ENCODE measurements around the gene ANTXRL.

ANTXRL gene

DNA sequence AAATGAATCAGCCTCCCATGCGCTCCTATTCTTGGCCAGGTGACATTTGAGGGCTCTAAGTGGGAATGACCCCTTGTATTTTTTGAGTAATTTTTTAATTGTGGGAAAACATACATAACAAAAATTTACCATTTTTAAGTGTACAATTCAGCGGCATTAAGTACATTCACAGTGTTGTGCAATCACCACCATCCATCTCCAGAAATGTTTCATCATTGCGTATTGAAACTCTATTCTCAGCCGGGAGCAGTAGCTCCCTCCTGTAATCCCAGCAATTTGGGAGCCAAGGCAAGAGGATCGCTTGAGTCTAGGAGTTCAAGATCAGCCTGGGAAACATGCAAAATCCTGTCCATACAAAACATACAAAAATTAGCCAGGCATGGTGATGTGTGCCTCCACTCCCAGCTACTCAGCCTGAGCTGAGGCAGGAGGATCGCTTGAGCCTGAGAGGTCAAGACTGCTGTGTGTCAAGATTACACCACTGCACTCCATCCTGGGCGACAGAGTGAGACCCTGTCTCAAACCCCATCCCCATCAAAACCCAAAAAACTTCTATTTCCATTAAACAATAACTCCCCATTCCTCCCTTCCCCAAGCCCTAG is 2.5 kb downstream of the ANTXRL start:
- Mint-ChIP-seq H3K27me3 (ENCODE audit: low read depth, poor library complexity) (peaks cover 62% of the 10 kb centered on the region), H3K36me3 (ENCODE audit: low read depth) (no peaks in the 10 kb centered on the region), H3K4me1 (peaks cover 25% of the 10 kb centered on the region), H3K27ac (no peak overlapping the region), H3K4me3 (no peak overlapping the region), H3K9me3 (no peaks in the 10 kb centered on the region)
- TF ChIP-seq, protein P1, sequence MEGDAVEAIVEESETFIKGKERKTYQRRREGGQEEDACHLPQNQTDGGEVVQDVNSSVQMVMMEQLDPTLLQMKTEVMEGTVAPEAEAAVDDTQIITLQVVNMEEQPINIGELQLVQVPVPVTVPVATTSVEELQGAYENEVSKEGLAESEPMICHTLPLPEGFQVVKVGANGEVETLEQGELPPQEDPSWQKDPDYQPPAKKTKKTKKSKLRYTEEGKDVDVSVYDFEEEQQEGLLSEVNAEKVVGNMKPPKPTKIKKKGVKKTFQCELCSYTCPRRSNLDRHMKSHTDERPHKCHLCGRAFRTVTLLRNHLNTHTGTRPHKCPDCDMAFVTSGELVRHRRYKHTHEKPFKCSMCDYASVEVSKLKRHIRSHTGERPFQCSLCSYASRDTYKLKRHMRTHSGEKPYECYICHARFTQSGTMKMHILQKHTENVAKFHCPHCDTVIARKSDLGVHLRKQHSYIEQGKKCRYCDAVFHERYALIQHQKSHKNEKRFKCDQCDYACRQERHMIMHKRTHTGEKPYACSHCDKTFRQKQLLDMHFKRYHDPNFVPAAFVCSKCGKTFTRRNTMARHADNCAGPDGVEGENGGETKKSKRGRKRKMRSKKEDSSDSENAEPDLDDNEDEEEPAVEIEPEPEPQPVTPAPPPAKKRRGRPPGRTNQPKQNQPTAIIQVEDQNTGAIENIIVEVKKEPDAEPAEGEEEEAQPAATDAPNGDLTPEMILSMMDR (IDR thresholded peaks at IDR 0.05), result no peak
- no peak for DNase-seq

DNA sequence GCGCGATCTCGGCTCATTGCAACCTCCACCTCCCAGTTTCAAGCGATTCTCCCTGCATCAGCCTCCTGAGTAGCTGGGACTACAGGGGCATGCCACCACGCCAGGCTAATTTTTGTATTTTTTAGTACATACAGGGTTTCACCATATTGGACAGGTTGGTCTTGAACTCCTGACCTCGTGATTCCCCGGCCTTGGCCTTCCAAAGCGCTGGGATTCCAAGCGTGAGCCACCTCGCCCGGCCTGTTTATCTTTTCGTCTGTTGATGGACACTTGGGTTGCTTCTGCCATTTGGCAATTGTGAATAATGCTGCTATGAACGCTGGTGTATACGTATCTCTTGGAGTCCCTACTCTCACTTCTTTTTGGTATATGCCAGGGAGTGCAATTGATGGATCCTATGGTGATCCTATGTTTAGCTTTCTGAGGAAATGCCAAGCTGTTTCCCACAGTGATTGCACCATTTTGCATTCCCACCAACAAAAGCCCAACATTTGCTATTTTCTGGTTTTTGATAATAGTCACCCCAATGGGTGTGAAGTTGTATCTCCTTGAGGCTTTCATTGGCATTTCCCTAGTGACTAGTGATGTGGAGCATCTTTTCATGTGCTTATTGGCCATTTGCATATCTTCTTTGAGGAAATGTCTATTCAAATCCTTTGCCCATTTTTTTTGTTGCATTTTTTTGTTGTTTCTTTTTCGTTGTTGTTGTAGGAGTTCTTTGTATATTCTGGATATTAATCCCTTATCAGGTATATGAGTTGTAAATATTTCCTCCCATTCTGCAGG is 3.5 kb downstream of the ANTXRL start:
- no peak for DNase-seq

DNA sequence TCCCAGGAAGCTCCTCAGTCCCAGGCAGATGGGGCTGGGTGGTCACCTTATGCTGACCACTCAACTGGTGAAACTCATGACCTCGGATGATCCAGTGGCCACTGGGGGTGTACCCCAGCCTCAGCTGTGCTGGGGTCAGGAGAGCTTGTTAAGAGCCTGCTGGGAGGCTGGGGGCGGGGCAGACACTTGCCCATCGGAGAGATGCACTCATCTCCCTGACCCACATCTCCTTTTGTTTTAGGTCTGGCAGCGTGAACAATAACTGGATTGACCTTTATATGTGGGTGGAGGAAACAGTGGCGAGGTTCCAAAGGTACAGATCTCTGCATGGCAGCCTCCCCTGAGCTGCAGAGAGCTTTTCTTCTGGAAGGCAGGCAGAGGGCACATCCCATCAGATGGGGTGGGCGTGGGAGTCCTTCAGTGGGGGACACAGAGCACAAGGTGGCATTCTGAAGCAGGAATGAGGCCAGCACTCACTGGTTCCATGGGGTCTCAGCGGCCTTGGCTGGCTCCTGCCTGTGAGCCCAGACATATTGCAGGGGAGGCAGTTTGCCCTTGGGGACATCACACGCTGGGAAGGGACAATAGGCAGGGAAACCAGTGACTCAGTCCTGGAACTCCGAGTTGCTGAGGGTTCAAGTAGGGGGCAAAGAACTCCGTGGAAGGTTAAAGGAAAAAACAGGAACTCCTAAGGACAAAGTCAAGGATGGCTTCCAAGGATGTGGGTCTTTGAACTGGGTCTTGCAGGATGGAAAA is 5.2 kb downstream of the ANTXRL start:
- TF ChIP-seq, protein P1 (IDR thresholded peaks at IDR 0.05), result no peak
- H3K27ac Mint-ChIP-seq, result no peak overlapping the region
- H3K27me3 Mint-ChIP-seq (ENCODE audit: low read depth, poor library complexity), result peaks cover 37% of the 10 kb centered on the region
- H3K4me1 Mint-ChIP-seq, result peaks cover 28% of the 10 kb centered on the region
- no peaks in the 10 kb centered on the region for H3K36me3 Mint-ChIP-seq (ENCODE audit: low read depth)
- DNase-seq, result no peak
- no peaks in the 10 kb centered on the region for H3K9me3 Mint-ChIP-seq
- no peak overlapping the region for H3K4me3 Mint-ChIP-seq

More for the DNA sequence above, 3.5 kb downstream of the ANTXRL start:
- H3K9me3 Mint-ChIP-seq, result no peaks in the 10 kb centered on the region
- H3K36me3 Mint-ChIP-seq (ENCODE audit: low read depth), result no peaks in the 10 kb centered on the region
- H3K27ac Mint-ChIP-seq, result no peak overlapping the region
- peaks cover 28% of the 10 kb centered on the region for H3K4me1 Mint-ChIP-seq
- TF ChIP-seq, protein P1 (IDR thresholded peaks at IDR 0.05), result no peak
- H3K27me3 Mint-ChIP-seq (ENCODE audit: low read depth, poor library complexity), result peaks cover 54% of the 10 kb centered on the region
- H3K4me3 Mint-ChIP-seq, result no peak overlapping the region

DNA sequence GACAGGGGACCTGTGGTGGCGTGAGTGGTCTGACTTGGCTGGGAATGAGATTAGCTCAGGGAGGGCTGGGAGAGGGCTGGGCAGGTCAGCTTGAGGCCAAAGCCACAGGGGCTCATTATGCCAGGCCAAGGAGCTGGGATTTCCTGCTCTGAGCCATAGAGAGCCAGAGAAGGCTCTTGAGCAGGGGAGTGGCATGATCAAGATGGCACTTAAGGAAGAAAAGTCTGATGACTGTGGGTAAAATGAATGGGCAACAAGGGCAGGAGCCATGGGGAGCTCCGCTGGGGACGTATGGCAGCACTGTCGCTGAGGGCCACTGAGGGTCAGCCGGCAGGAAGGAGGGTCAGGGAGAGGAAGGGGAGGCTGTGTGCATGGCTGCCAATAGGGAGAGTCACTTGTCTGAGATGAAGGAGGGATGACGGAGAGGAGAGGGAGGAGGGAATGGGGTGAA is 5.8 kb downstream of the ANTXRL start:
- Mint-ChIP-seq H3K27me3 (ENCODE audit: low read depth, poor library complexity) (peaks cover 33% of the 10 kb centered on the region), H3K4me1 (peaks cover 28% of the 10 kb centered on the region), H3K9me3 (no peaks in the 10 kb centered on the region), H3K36me3 (ENCODE audit: low read depth) (no peaks in the 10 kb centered on the region), H3K4me3 (no peak overlapping the region), H3K27ac (no peak overlapping the region)
- TF ChIP-seq, protein P1 (IDR thresholded peaks at IDR 0.05), result no peak
- DNase-seq, result no peak

DNA sequence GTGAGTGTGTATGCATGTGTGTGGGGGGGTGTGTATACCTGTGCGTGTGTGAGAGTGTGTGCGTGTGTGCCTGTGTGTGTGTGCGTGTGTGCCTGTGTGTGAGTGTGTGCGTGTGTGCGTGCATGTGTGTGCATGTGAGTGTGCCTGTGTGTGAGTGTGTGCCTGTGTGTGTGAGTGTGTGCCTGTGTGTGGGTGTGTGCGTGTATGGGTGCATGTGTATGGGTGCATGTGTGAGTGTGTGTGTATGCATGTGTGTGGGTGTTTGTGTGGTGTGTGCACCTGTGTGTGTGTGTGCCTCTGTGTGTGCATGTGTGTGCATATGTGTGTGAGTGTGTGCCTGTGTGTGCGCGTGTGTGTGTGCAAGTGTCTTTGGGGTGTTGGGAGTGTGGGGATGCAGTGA is 6.4 kb downstream of the ANTXRL start:
- H3K4me3 Mint-ChIP-seq, result no peak overlapping the region
- no peak for DNase-seq
- no peaks in the 10 kb centered on the region for H3K9me3 Mint-ChIP-seq
- no peaks in the 10 kb centered on the region for H3K36me3 Mint-ChIP-seq (ENCODE audit: low read depth)
- TF ChIP-seq, protein P1 (IDR thresholded peaks at IDR 0.05), result no peak
- H3K27ac Mint-ChIP-seq, result no peak overlapping the region
- peaks cover 28% of the 10 kb centered on the region for H3K27me3 Mint-ChIP-seq (ENCODE audit: low read depth, poor library complexity)
- H3K4me1 Mint-ChIP-seq, result peaks cover 32% of the 10 kb centered on the region

Measured in nephron progenitor cell (in vitro differentiated cells).